Thymus (tissue), 11 donors: ENCODE results near the gene KCNE3. TPM values are rescaled to one million over a fixed set of nuclear protein-coding genes. Genes with fewer than 3 reads are reported as not detected.

Experiments
- DNase-seq, 9 donors: peaks; one replicate each; pipeline ENCODE4 v3.0.0-alpha.2; 2013; ENCODE audit warnings: low spot score in 9 of 9, low read depth in 6 of 9, missing footprints in 1 of 9
- H3K27ac ChIP-seq, 2 donors: one replicate each; pipeline ENCODE4 v1.5.1; 2013; ENCODE audit warnings: control low read depth in 1 of 2, low read depth in 1 of 2, low read length in 1 of 2, mild to moderate bottlenecking in 1 of 2, moderate library complexity in 1 of 2
- H3K27me3 ChIP-seq, 2 donors: one replicate each; pipeline ENCODE4 v1.5.1; 2013; ENCODE audit warnings: low read length in 1 of 2; ENCODE audit not compliant: control insufficient read depth in 2 of 2, insufficient read depth in 1 of 2
- H3K36me3 ChIP-seq, 2 donors: one replicate each; pipeline ENCODE4 v1.5.1; 2013; ENCODE audit warnings: low read length in 1 of 2, mild to moderate bottlenecking in 1 of 2, moderate library complexity in 1 of 2; ENCODE audit not compliant: control insufficient read depth in 2 of 2, insufficient read depth in 2 of 2
- H3K4me1 ChIP-seq, 2 donors: one replicate each; pipeline ENCODE4 v1.5.1; 2013; ENCODE audit warnings: low read length in 2 of 2; ENCODE audit not compliant: control insufficient read depth in 2 of 2, insufficient read depth in 2 of 2
- H3K4me3 ChIP-seq, 2 donors: one replicate each; pipeline ENCODE4 v1.5.1; 2013; ENCODE audit warnings: low read length in 2 of 2, control low read depth in 1 of 2, mild to moderate bottlenecking in 1 of 2
- H3K9me3 ChIP-seq, 2 donors: one replicate each; pipeline ENCODE4 v1.5.1; 2013; ENCODE audit warnings: low read length in 1 of 2, mild to moderate bottlenecking in 1 of 2; ENCODE audit not compliant: control insufficient read depth in 2 of 2, insufficient read depth in 1 of 2
- WGBS: extraction: QIAGEN DNeasy Blood & Tissue Kit; methylation state at CpG from one replicate; pipeline ENCODE4 v1.1.7; 2013; 5-methylcytosine and 5-hydroxymethylcytosine counted together
- polyA plus RNA-seq: library from polyadenylated mRNA; stranded (reverse); fragments of 200-250 nt; gene quantifications from one replicate; pipeline ENCODE4 v1.2.3, GENCODE V29; 2013
- total RNA-seq: library from RNA; stranded (reverse); fragments of 120-200 nt; gene quantifications from one replicate; pipeline ENCODE4 v1.2.4, GENCODE V29; 2013
- donor health status: healthy.

Gene KCNE3
- total and polyA plus RNA-seq, 2 donors = 2.1 to 2.9 TPM

DNA sequence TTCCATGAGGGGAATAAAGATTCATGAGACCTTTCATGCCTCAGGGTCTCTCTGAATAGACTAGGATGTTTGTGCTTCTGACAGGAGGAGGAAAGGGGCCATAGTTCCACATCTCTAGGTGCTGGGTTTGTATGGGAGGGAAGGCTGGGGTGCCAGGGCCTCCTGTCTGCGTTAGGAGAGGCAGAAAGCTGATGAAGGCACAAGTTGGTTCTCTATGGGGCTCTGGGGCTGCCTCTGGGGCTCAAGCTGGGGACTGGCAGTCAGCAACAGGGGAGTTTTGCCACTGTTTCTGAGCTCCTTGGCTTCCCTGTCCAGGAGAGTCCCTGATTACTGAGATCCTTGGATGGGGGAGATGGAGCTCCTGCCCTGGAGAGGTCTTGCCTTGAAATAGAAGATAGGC lies 4.1 kb downstream of the KCNE3 start:
- H3K27ac ChIP-seq = no peak overlapping the region
- no peak for DNase-seq
- H3K4me1 ChIP-seq = peaks cover 5 to 16% of the 10 kb centered on the region in 2 donors
- no peaks in the 10 kb centered on the region for H3K36me3 ChIP-seq
- H3K4me3 ChIP-seq = no peak overlapping the region
- peaks cover 0 to 14% of the 10 kb centered on the region in 2 donors for H3K27me3 ChIP-seq
- WGBS = 100% methylated on average over 1 of the region's 1 CpG
- H3K9me3 ChIP-seq = no peaks in the 10 kb centered on the region

- no peak overlapping the region for H3K4me3 ChIP-seq
- no peaks in the 10 kb centered on the region for H3K36me3 ChIP-seq
- no peaks in the 10 kb centered on the region for H3K9me3 ChIP-seq
- H3K4me1 ChIP-seq = peaks cover 5 to 14% of the 10 kb centered on the region in 2 donors
- no peak overlapping the region for H3K27ac ChIP-seq
- 87% methylated on average over 5 of the region's 5 CpGs for WGBS
- peaks cover 0 to 12% of the 10 kb centered on the region in 2 donors for H3K27me3 ChIP-seq
- no peak for DNase-seq
Observed at GRCh38 chr11:74462631-74463030, 4.7 kb downstream of the KCNE3 start.

DNA sequence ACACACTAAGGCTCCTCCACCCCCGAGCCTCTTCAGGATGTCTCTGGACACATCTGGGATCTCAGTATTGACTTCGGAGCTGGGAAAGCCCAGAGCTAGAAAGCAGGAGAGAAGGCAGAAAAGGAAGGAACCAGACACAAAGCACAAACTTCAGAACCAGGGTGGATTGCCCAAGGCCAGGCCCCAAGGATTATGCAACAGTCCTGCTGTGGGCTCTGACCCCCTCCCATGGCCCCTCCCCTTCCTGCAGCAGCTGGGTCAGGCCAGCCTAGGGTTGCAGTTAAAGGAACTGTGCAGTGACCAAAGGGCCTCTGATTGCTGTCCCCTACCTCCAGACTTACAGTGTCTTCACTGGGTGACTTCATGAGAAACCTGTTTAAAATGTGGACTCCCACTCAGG lies 5.3 kb downstream of the KCNE3 start:
- no peak for DNase-seq
- 77% methylated on average over 2 of the region's 2 CpGs for WGBS
- Histone ChIP-seq H3K36me3 (no peaks in the 10 kb centered on the region), H3K4me3 (no peak overlapping the region), H3K4me1 (peaks cover 3 to 9% of the 10 kb centered on the region in 2 donors), H3K27ac (no peak overlapping the region), H3K27me3 (peaks cover 0 to 5% of the 10 kb centered on the region in 2 donors), H3K9me3 (no peaks in the 10 kb centered on the region)

- no peaks in the 10 kb centered on the region for H3K27me3 ChIP-seq
- DNase-seq = peak in 2 of 9 donors; percentile 25 to 45
- H3K9me3 ChIP-seq = no peaks in the 10 kb centered on the region
- WGBS = 56% methylated on average over 2 of the region's 2 CpGs
- peaks cover 0 to 4% of the 10 kb centered on the region in 2 donors for H3K4me1 ChIP-seq
- H3K36me3 ChIP-seq = no peaks in the 10 kb centered on the region
- no peak overlapping the region for H3K4me3 ChIP-seq
- no peak overlapping the region for H3K27ac ChIP-seq
Observed at GRCh38 chr11:74460481-74461154, 6.7 kb downstream of the KCNE3 start.

DNA sequence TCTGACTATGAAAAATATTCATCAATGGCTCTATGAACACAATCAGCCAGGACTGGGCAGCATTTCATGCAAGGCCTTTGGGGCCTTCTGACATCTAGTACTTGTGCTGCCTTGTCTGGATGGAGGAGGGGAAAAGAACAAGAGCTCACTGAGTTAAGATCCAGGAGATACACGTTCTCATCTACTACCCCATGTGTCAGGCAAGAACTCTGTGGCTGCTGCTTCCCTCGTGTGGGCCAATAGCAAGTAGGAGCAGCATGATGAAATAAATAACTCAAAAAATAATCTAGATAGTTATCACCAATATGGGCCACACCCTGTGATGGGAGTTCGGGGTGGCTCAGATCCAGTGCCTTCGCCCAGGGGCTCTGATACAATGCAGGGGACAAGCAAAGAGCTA lies 7.3 kb downstream of the KCNE3 start:
- H3K4me1 ChIP-seq = peaks cover 0 to 4% of the 10 kb centered on the region in 2 donors
- no peaks in the 10 kb centered on the region for H3K36me3 ChIP-seq
- 92% methylated on average over 4 of the region's 4 CpGs for WGBS
- H3K27me3 ChIP-seq = no peaks in the 10 kb centered on the region
- H3K9me3 ChIP-seq = no peaks in the 10 kb centered on the region
- H3K27ac ChIP-seq = no peak overlapping the region
- no peak for DNase-seq
- H3K4me3 ChIP-seq = no peak overlapping the region

DNA sequence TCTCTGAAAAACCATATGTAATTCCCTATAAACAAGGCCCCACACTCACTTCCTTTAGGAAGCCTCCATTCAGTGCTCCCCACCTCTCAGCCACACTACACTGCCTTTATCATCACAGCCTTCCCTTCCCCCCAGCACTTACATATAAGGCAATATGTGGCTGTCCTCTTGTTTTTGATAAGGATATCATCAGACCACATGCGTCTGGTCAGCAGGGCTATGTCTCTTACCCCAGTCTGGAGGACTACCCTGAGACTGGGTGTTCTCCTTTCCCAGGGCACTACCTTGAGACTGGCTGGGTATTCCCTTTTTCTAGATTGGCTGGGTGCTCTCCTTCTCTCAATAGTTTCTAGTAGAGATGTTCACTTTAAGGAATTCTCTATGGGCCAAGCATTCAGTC lies 7.8 kb downstream of the KCNE3 start:
- 49% methylated on average over 1 of the region's 1 CpG for WGBS
- Histone ChIP-seq H3K4me1 (peaks cover 0 to 4% of the 10 kb centered on the region in 2 donors), H3K9me3 (no peaks in the 10 kb centered on the region), H3K27ac (no peak overlapping the region), H3K27me3 (no peaks in the 10 kb centered on the region), H3K36me3 (no peaks in the 10 kb centered on the region), H3K4me3 (no peak overlapping the region)
- no peak for DNase-seq

DNA sequence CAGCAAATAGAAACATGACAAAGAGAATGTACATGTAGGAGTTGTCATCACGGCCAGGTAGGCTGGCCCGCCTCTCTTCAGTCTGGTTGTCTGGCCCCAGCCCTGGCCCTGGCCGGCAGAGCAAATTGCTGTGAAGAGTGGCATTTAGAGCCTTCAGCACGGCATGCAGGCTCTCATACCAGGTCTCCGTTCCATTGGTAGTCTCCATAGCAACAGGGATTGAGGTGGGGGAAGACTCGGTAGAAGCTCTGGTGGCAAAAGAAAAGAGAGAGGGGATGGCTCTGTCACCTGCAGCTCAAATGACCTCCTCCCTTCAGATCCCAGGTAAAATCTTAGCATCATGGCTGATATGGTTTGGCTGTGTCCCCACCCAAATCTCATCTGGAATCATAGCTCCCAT lies 10.0 kb downstream of the KCNE3 start:
- 97% methylated on average over 6 of the region's 6 CpGs for WGBS

DNA sequence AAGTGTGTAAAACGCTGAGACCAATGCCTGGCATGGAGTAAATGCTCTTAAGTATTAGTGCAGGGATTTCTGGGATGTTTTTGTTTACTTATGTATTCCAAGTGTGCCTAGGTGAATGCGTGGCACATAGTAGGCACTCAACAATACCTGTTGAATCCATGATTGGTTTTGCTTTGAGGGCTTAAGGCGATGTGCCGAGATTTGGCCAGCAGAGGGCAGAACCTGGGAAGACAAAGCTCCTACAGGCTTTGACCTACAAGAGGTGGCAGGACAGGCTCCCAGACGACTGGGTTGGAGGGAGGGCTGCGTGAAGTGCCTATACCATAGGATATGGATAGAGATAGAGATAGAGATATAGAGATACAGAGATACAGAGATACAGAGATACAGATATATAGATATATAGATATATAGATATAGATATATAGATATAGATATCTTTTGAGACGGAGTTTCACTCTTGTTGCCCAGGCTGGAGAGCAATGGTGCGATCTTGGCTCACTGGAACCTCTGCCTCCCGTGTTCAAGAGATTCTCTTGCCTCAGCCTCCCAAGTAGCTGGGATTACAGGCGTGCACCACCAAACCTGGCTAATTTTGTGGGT lies 13.9 kb downstream of the KCNE3 start:
- H3K27ac ChIP-seq = no peak overlapping the region
- peak in 8 of 9 donors; percentile 39 to 76 (median 53) for DNase-seq

More for the DNA sequence above, 10.0 kb downstream of the KCNE3 start:
- H3K4me1 ChIP-seq = peaks cover 0 to 4% of the 10 kb centered on the region in 2 donors
- no peaks in the 10 kb centered on the region for H3K36me3 ChIP-seq
- no peaks in the 10 kb centered on the region for H3K9me3 ChIP-seq
- no peaks in the 10 kb centered on the region for H3K27me3 ChIP-seq
- no peak overlapping the region for H3K27ac ChIP-seq
- no peak overlapping the region for H3K4me3 ChIP-seq
- no peak for DNase-seq

GRCh38 chr11:74452366-74452765 lies 15.0 kb downstream of the KCNE3 start:
- WGBS = 95% methylated on average over 3 of the region's 3 CpGs
- DNase-seq = no peak
- no peak overlapping the region for H3K27ac ChIP-seq

More for the DNA sequence above, 13.9 kb downstream of the KCNE3 start:
- H3K9me3 ChIP-seq = no peaks in the 10 kb centered on the region
- H3K27me3 ChIP-seq = no peaks in the 10 kb centered on the region
- no peak overlapping the region for H3K4me3 ChIP-seq
- H3K36me3 ChIP-seq = no peaks in the 10 kb centered on the region
- peaks cover 5 to 8% of the 10 kb centered on the region in 2 donors for H3K4me1 ChIP-seq
- 50% methylated on average over 10 of the region's 10 CpGs for WGBS

More at GRCh38 chr11:74452366-74452765, 15.0 kb downstream of the KCNE3 start:
- Histone ChIP-seq H3K4me3 (no peak overlapping the region), H3K9me3 (no peaks in the 10 kb centered on the region), H3K4me1 (peaks cover 5 to 8% of the 10 kb centered on the region in 2 donors), H3K27me3 (no peaks in the 10 kb centered on the region), H3K36me3 (no peaks in the 10 kb centered on the region)
